A673 (cell line): Measurements from ENCODE around the gene FAM163A. TPM values are rescaled to one million over a fixed set of nuclear protein-coding genes. Genes with fewer than 3 reads are reported as not detected.

Experiments
- BruUV-seq: library from RNA; stranded (reverse); fragments of 400-500 nt; replicated peaks from 2 replicates; lab custom pipeline; 2021; lab: Mats Ljungman, UMichigan
- CTCF ChIA-PET: fragments of 300-600 bp; sonication (Branson Sonifier 250); formaldehyde crosslinking; loops from one replicate; lab custom pipeline; 2022; ENCODE audit warnings: antibody characterized with exemption; lab: Charles Lee
- POLR2A ChIA-PET: fragments of 300-600 bp; sonication (Branson Sonifier 250); formaldehyde crosslinking; loops from one replicate; lab custom pipeline; 2022; ENCODE audit warnings: antibody characterized with exemption; ENCODE audit not compliant: low non-redundant PET; lab: Charles Lee
- DNase-seq: peaks from one replicate; pipeline ENCODE4 v3.0.0-alpha.2; 2015; ENCODE audit warnings: low spot score
- H3K27ac ChIP-seq: fragments of 200-600 bp; sonication (generic); 2 replicates; pipeline ENCODE4 v1.5.1; 2016; ENCODE audit warnings: mixed run types, low read depth, mild to moderate bottlenecking, mixed read lengths, antibody characterized with exemption, low read length; ENCODE audit not compliant: poor library complexity, severe bottlenecking
- H3K27me3 ChIP-seq: fragments of 200-600 bp; sonication (generic); replicated peaks from 2 replicates; pipeline ENCODE4 v1.6.1; 2017; ENCODE audit warnings: mixed run types, low read depth, mild to moderate bottlenecking, mixed read lengths, antibody characterized with exemption, low read length; ENCODE audit not compliant: insufficient read depth, poor library complexity
- H3K36me3 ChIP-seq: fragments of 200-600 bp; sonication (generic); 2 replicates; pipeline ENCODE4 v1.6.1; 2016; ENCODE audit warnings: mixed run types, mild to moderate bottlenecking, mixed read lengths, antibody characterized with exemption, low read length; ENCODE audit not compliant: insufficient read depth, poor library complexity, severe bottlenecking
- H3K4me1 ChIP-seq: fragments of 200-600 bp; sonication (generic); 2 replicates; pipeline ENCODE4 v1.6.1; 2017; ENCODE audit warnings: mixed run types, mild to moderate bottlenecking, mixed read lengths, antibody characterized with exemption, low read length; ENCODE audit not compliant: insufficient read depth, poor library complexity, severe bottlenecking
- H3K4me3 ChIP-seq: fragments of 200-600 bp; sonication (generic); 2 replicates; pipeline ENCODE4 v1.5.1; 2016; ENCODE audit warnings: low read depth, mixed run types, mild to moderate bottlenecking, mixed read lengths, low read length; ENCODE audit not compliant: poor library complexity, severe bottlenecking
- H3K9me3 ChIP-seq: fragments of 200-600 bp; sonication (generic); 2 replicates; pipeline ENCODE4 v1.6.1; 2016; ENCODE audit warnings: mixed run types, low read depth, mild to moderate bottlenecking, mixed read lengths, antibody characterized with exemption, low read length; ENCODE audit not compliant: poor library complexity, severe bottlenecking
- EZH2 ChIP-seq: fragments of 200-600 bp; sonication (generic); IDR thresholded peaks from 2 replicates; pipeline ENCODE4 v1.6.1; 2017; ENCODE audit warnings: borderline replicate concordance, low read depth, mild to moderate bottlenecking, mixed read lengths, antibody characterized with exemption, low read length; ENCODE audit not compliant: poor library complexity, severe bottlenecking
- intact Hi-C: fragments of 100-400 bp; cut with micrococcal nuclease; formaldehyde crosslinking; loops from one replicate; pipeline ENCODE4 v1.10.0; 2022; ENCODE audit not compliant: unreplicated experiment
- total RNA-seq: library from RNA; stranded (reverse); gene quantifications from 2 replicates; pipeline ENCODE4 v1.2.3, GENCODE V29; 2021
- TF ChIP-seq, protein P1 (sequence below): fragments of 300-800, 200-600 bp; sonication (generic); conservative IDR thresholded peaks from 2 replicates; pipeline ENCODE4 v1.5.1; 2017; ENCODE audit warnings: low read depth, mild to moderate bottlenecking, antibody characterized with exemption, low read length, moderate library complexity, mixed read lengths

FAM163A gene
- total RNA-seq, 1 experiment from 2014 or later: not detected

- intact Hi-C loops: no loop called here
- Histone ChIP-seq H3K9me3 (no peaks in the 10 kb centered on the region), H3K4me1 (no peaks in the 10 kb centered on the region), H3K36me3 (no peaks in the 10 kb centered on the region), H3K4me3 (no peak overlapping the region), H3K27me3 (no peaks in the 10 kb centered on the region), H3K27ac (no peak overlapping the region)
- no TSS peak for BruUV-seq
- TF ChIP-seq EZH2: no peak
- TF ChIP-seq, protein P1, sequence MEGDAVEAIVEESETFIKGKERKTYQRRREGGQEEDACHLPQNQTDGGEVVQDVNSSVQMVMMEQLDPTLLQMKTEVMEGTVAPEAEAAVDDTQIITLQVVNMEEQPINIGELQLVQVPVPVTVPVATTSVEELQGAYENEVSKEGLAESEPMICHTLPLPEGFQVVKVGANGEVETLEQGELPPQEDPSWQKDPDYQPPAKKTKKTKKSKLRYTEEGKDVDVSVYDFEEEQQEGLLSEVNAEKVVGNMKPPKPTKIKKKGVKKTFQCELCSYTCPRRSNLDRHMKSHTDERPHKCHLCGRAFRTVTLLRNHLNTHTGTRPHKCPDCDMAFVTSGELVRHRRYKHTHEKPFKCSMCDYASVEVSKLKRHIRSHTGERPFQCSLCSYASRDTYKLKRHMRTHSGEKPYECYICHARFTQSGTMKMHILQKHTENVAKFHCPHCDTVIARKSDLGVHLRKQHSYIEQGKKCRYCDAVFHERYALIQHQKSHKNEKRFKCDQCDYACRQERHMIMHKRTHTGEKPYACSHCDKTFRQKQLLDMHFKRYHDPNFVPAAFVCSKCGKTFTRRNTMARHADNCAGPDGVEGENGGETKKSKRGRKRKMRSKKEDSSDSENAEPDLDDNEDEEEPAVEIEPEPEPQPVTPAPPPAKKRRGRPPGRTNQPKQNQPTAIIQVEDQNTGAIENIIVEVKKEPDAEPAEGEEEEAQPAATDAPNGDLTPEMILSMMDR: no peak
- POLR2A ChIA-PET: no interaction called here
- no peak for DNase-seq
- CTCF ChIA-PET: no interaction called here
Measured at GRCh38 chr1:179794146-179794545, 51.1 kb downstream of the FAM163A start.

DNA sequence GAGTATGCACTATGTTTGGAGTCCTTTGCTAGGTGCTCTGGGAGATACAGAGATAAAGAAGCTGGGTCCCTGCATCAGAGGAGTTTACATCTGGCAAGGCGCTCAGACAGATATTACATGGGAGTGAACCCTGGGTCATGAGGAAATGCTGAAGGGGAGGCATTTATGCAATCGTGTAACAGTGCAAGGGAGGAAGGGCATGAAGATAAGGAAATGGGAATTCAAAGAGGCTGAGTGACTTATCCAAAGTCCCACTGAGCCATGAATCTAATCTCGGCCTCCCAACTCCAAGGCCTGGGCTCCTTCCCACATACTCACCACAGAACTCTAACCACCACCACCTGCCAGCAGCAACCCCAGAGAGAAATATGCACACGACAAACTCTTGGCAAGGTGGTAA lies 51.6 kb downstream of the FAM163A start:
- ChIA-PET CTCF (no interaction called here), POLR2A (no interaction called here)
- TF ChIP-seq, protein P1: no peak
- TF ChIP-seq EZH2: no peak
- no peak for DNase-seq
- intact Hi-C loops: no loop called here
- Histone ChIP-seq H3K27ac (no peak overlapping the region), H3K4me1 (no peaks in the 10 kb centered on the region), H3K4me3 (no peak overlapping the region), H3K36me3 (no peaks in the 10 kb centered on the region), H3K9me3 (no peaks in the 10 kb centered on the region), H3K27me3 (no peaks in the 10 kb centered on the region)
- no TSS peak for BruUV-seq

GRCh38 chr1:179798213-179798863 lies 55.2 kb downstream of the FAM163A start:
- Histone ChIP-seq H3K36me3 (no peaks in the 10 kb centered on the region), H3K9me3 (no peaks in the 10 kb centered on the region), H3K27ac (no peak overlapping the region), H3K4me3 (no peak overlapping the region), H3K27me3 (no peaks in the 10 kb centered on the region), H3K4me1 (no peaks in the 10 kb centered on the region)
- intact Hi-C loops: no loop called here
- BruUV-seq: no TSS peak
- TF ChIP-seq, protein P1: no peak
- no peak for TF ChIP-seq EZH2
- DNase-seq: no peak
- CTCF ChIA-PET: interaction anchor here (1.3 to 2.2 kb wide), 2 partner anchors 11 to 16 kb away, joined by 7 to 17 read pairs; no protein-coding TSS in a partner anchor
- POLR2A ChIA-PET: no interaction called here
